Mesendoderm (in vitro differentiated cells): ENCODE data around the gene TIMD4.
"Not testable (repeated sequence)": the region's sequence is repeated elsewhere in the genome, so short reads cannot be mapped to it uniquely, and the experiment has no call there.

Source experiments
- DNase-seq: peaks from one replicate; pipeline ENCODE4 v3.0.0; 2013
- H2AK5ac ChIP-seq: 2 replicates; pipeline ENCODE4 v1.6.1; 2013; ENCODE audit warnings: low read length, inconsistent platforms
- H2BK120ac ChIP-seq: 2 replicates; pipeline ENCODE4 v1.6.1; 2013; ENCODE audit warnings: low read depth, mild to moderate bottlenecking, low read length, moderate library complexity, mixed read lengths
- H2BK15ac ChIP-seq: replicated peaks from 2 replicates; pipeline ENCODE4 v1.6.1; 2013; ENCODE audit warnings: low read depth, mild to moderate bottlenecking, moderate library complexity
- H2BK5ac ChIP-seq: 2 replicates; pipeline ENCODE4 v1.6.1; 2013; ENCODE audit warnings: low read length, inconsistent platforms
- H3K18ac ChIP-seq: 2 replicates; pipeline ENCODE4 v1.6.1; 2013; ENCODE audit warnings: mild to moderate bottlenecking, low read length, mixed read lengths
- H3K23ac ChIP-seq: one replicate; pipeline ENCODE4 v1.6.1; 2013; ENCODE audit warnings: low read length
- H3K27ac ChIP-seq: 2 replicates; pipeline ENCODE4 v1.5.1; 2013; ENCODE audit warnings: low read depth, mild to moderate bottlenecking, inconsistent platforms, low read length, moderate library complexity
- H3K27me3 ChIP-seq: 2 replicates; pipeline ENCODE4 v1.6.1; 2013; ENCODE audit warnings: low read length, control low read depth, mild to moderate bottlenecking, inconsistent platforms; ENCODE audit not compliant: insufficient read depth, poor library complexity
- H3K36me3 ChIP-seq: 2 replicates; pipeline ENCODE4 v1.6.1; 2013; ENCODE audit warnings: low read length, inconsistent platforms; ENCODE audit not compliant: control insufficient read depth, insufficient read depth
- H3K4ac ChIP-seq: one replicate; pipeline ENCODE4 v1.6.1; 2013; ENCODE audit warnings: low read depth, mild to moderate bottlenecking, low read length, moderate library complexity
- H3K4me1 ChIP-seq: 2 replicates; pipeline ENCODE4 v1.6.1; 2013; ENCODE audit warnings: low read depth, low read length, inconsistent platforms; ENCODE audit not compliant: control insufficient read depth
- H3K4me2 ChIP-seq: 2 replicates; pipeline ENCODE4 v1.6.1; 2013; ENCODE audit warnings: low read length
- H3K4me3 ChIP-seq: 2 replicates; pipeline ENCODE4 v1.5.1; 2013; ENCODE audit warnings: mild to moderate bottlenecking, low read length
- H3K56ac ChIP-seq: one replicate; pipeline ENCODE4 v1.6.1; 2013; ENCODE audit warnings: low read length
- H3K79me1 ChIP-seq: 2 replicates; pipeline ENCODE4 v1.6.1; 2013; ENCODE audit warnings: low read length, inconsistent platforms
- H3K79me2 ChIP-seq: 2 replicates; pipeline ENCODE4 v1.6.1; 2013; ENCODE audit warnings: mild to moderate bottlenecking, low read length; ENCODE audit not compliant: control insufficient read depth, insufficient read depth
- H3K9ac ChIP-seq: 2 replicates; pipeline ENCODE4 v1.6.1; 2013; ENCODE audit warnings: low read length, inconsistent platforms
- H4K5ac ChIP-seq: one replicate; pipeline ENCODE4 v1.6.1; 2013; ENCODE audit warnings: low read length
- H4K8ac ChIP-seq: one replicate; pipeline ENCODE4 v1.6.1; 2013; ENCODE audit warnings: low read depth, mild to moderate bottlenecking, control low read depth, low read length, moderate library complexity
- WGBS: extraction: QIAGEN DNeasy Blood & Tissue Kit; methylation state at CpG from one replicate; pipeline ENCODE4 v1.1.7; 2013; ENCODE audit warnings: low lambda C conversion rate, missing lambda C conversion rate; ENCODE audit not compliant: insufficient coverage; ENCODE audit errors: extremely low coverage; 5-methylcytosine and 5-hydroxymethylcytosine counted together

TIMD4 gene

GRCh38 chr5:156934450-156935211 lies 28.4 kb downstream of the TIMD4 start:
- Histone ChIP-seq H2BK5ac (no peak overlapping the region), H4K5ac (no peak overlapping the region), H3K4ac (no peak overlapping the region), H3K23ac (no peak overlapping the region), H3K18ac (no peak overlapping the region), H3K36me3 (no peaks in the 10 kb centered on the region), H3K79me1 (no peaks in the 10 kb centered on the region), H3K56ac (no peak overlapping the region), H2BK15ac (no peak overlapping the region), H3K4me3 (no peak overlapping the region), H3K4me2 (no peak overlapping the region), H3K9ac (no peak overlapping the region), H2BK120ac (no peak overlapping the region), H2AK5ac (no peak overlapping the region), H3K27me3 (no peaks in the 10 kb centered on the region), H4K8ac (no peak overlapping the region), H3K79me2 (no peaks in the 10 kb centered on the region), H3K4me1 (no peaks in the 10 kb centered on the region), H3K27ac (no peak overlapping the region)
- DNase-seq = peak; percentile 46
- WGBS = no CpG with 5 or more reads among the region's 9 CpGs

- H3K4me1 ChIP-seq = no peaks in the 10 kb centered on the region
- H4K8ac ChIP-seq = no peak overlapping the region
- H3K79me1 ChIP-seq = no peaks in the 10 kb centered on the region
- WGBS = no CpG with 5 or more reads among the region's 3 CpGs
- H4K5ac ChIP-seq = no peak overlapping the region
- no peak overlapping the region for H3K9ac ChIP-seq
- H2AK5ac ChIP-seq = no peak overlapping the region
- H3K27me3 ChIP-seq = no peaks in the 10 kb centered on the region
- H3K27ac ChIP-seq = no peak overlapping the region
- no peak overlapping the region for H3K4ac ChIP-seq
- no peak overlapping the region for H3K23ac ChIP-seq
- no peak for DNase-seq
- H3K4me2 ChIP-seq = no peak overlapping the region
- no peak overlapping the region for H2BK5ac ChIP-seq
- no peak overlapping the region for H2BK120ac ChIP-seq
- no peak overlapping the region for H2BK15ac ChIP-seq
- H3K56ac ChIP-seq = no peak overlapping the region
- H3K18ac ChIP-seq = no peak overlapping the region
- H3K79me2 ChIP-seq = no peaks in the 10 kb centered on the region
- H3K4me3 ChIP-seq = no peak overlapping the region
- no peaks in the 10 kb centered on the region for H3K36me3 ChIP-seq
These were observed 33.6 kb downstream of the TIMD4 start for GRCh38 chr5:156929366-156929948.

GRCh38 chr5:156927545-156927944 lies 35.5 kb downstream of the TIMD4 start:
- Histone ChIP-seq H4K5ac (no peak overlapping the region), H3K27me3 (no peaks in the 10 kb centered on the region), H2BK15ac (no peak overlapping the region), H2AK5ac (no peak overlapping the region), H3K4me2 (no peak overlapping the region), H3K18ac (no peak overlapping the region), H3K4me1 (no peaks in the 10 kb centered on the region), H3K27ac (no peak overlapping the region), H3K36me3 (no peaks in the 10 kb centered on the region), H2BK5ac (no peak overlapping the region), H3K23ac (no peak overlapping the region), H3K56ac (no peak overlapping the region), H3K4ac (no peak overlapping the region), H4K8ac (no peak overlapping the region), H3K4me3 (no peak overlapping the region), H3K79me2 (no peaks in the 10 kb centered on the region), H3K79me1 (no peaks in the 10 kb centered on the region), H3K9ac (no peak overlapping the region), H2BK120ac (no peak overlapping the region)
- WGBS = no CpG with 5 or more reads among the region's 1 CpG
- no peak for DNase-seq

GRCh38 chr5:156925767-156926166 lies 37.3 kb downstream of the TIMD4 start:
- H3K9ac ChIP-seq, H4K8ac ChIP-seq, H2BK5ac ChIP-seq, H2BK15ac ChIP-seq, H2AK5ac ChIP-seq, H3K36me3 ChIP-seq, H3K79me1 ChIP-seq, H2BK120ac ChIP-seq, DNase-seq, H3K4ac ChIP-seq, H3K79me2 ChIP-seq, H3K23ac ChIP-seq, H3K18ac ChIP-seq, H3K27me3 ChIP-seq, H3K56ac ChIP-seq, H4K5ac ChIP-seq, H3K4me2 ChIP-seq, H3K4me1 ChIP-seq, H3K4me3 ChIP-seq, H3K27ac ChIP-seq: not testable (repeated sequence)
- WGBS = no CpG with 5 or more reads among the region's 4 CpGs

GRCh38 chr5:156922207-156922792 lies 40.7 kb downstream of the TIMD4 start:
- no peaks in the 10 kb centered on the region for H3K27me3 ChIP-seq
- no CpG with 5 or more reads among the region's 3 CpGs for WGBS
- no peak overlapping the region for H2BK15ac ChIP-seq
- H3K9ac ChIP-seq = no peak overlapping the region
- H2BK120ac ChIP-seq = no peak overlapping the region
- no peak overlapping the region for H4K8ac ChIP-seq
- H3K79me2 ChIP-seq = no peaks in the 10 kb centered on the region
- H3K23ac ChIP-seq = no peak overlapping the region
- DNase-seq = no peak
- no peak overlapping the region for H3K4ac ChIP-seq
- H2BK5ac ChIP-seq = no peak overlapping the region
- no peak overlapping the region for H4K5ac ChIP-seq
- no peak overlapping the region for H3K27ac ChIP-seq
- H3K4me2 ChIP-seq = no peak overlapping the region
- no peaks in the 10 kb centered on the region for H3K79me1 ChIP-seq
- no peaks in the 10 kb centered on the region for H3K4me1 ChIP-seq
- no peak overlapping the region for H3K4me3 ChIP-seq
- H3K36me3 ChIP-seq = no peaks in the 10 kb centered on the region
- H3K56ac ChIP-seq = no peak overlapping the region
- H2AK5ac ChIP-seq = no peak overlapping the region
- H3K18ac ChIP-seq = no peak overlapping the region
